Trophoblast cell (in vitro differentiated cells and primary cell): ENCODE data around the gene INPP5D.

Experiments
- DNase-seq, 2 donors: peaks; one replicate each; pipeline ENCODE4 v3.0.0-alpha.2; 2016
- H2AFZ ChIP-seq: 2 replicates; pipeline ENCODE4 v1.6.1; 2013; ENCODE audit warnings: low read length, moderate library complexity, mild to moderate bottlenecking; ENCODE audit not compliant: insufficient read depth, poor library complexity
- H2AK5ac ChIP-seq: 2 replicates; pipeline ENCODE4 v1.6.1; 2013; ENCODE audit warnings: mild to moderate bottlenecking, low read length
- H2BK120ac ChIP-seq: 2 replicates; pipeline ENCODE4 v1.6.1; 2013; ENCODE audit warnings: low read length, mild to moderate bottlenecking, moderate library complexity; ENCODE audit not compliant: insufficient read depth, poor library complexity
- H2BK12ac ChIP-seq: 2 replicates; pipeline ENCODE4 v1.6.1; 2013; ENCODE audit warnings: mild to moderate bottlenecking, low read length, moderate library complexity
- H2BK5ac ChIP-seq: 2 replicates; pipeline ENCODE4 v1.6.1; 2013; ENCODE audit warnings: low read length, low read depth, moderate library complexity, mild to moderate bottlenecking; ENCODE audit not compliant: poor library complexity
- H3K14ac ChIP-seq: 2 replicates; pipeline ENCODE4 v1.6.1; 2013; ENCODE audit warnings: mild to moderate bottlenecking, low read length
- H3K18ac ChIP-seq: 2 replicates; pipeline ENCODE4 v1.6.1; 2013; ENCODE audit warnings: mild to moderate bottlenecking, low read length
- H3K23ac ChIP-seq: 2 replicates; pipeline ENCODE4 v1.6.1; 2013; ENCODE audit warnings: low read length
- H3K27ac ChIP-seq: 2 replicates; pipeline ENCODE4 v1.5.1; 2013; ENCODE audit warnings: low read depth, mild to moderate bottlenecking, inconsistent platforms, low read length, moderate library complexity
- H3K27me3 ChIP-seq: 2 replicates; pipeline ENCODE4 v1.6.1; 2013; ENCODE audit warnings: inconsistent platforms, mild to moderate bottlenecking, low read length, moderate library complexity; ENCODE audit not compliant: insufficient read depth
- H3K36me3 ChIP-seq, 2 experiments: 1 replicate in 1 of 2; 2 replicates in 1 of 2; pipeline ENCODE4 v1.6.1; 2013; ENCODE audit warnings: low read length in 2 of 2, mild to moderate bottlenecking in 2 of 2, moderate library complexity in 1 of 2; ENCODE audit not compliant: insufficient read depth in 2 of 2, control insufficient read depth in 1 of 2
- H3K4ac ChIP-seq: 2 replicates; pipeline ENCODE4 v1.6.1; 2013; ENCODE audit warnings: low read depth, mild to moderate bottlenecking, low read length, moderate library complexity
- H3K4me1 ChIP-seq, 2 experiments: 1 replicate in 1 of 2; 2 replicates in 1 of 2; pipeline ENCODE4 v1.6.1; 2013; ENCODE audit warnings: low read length in 2 of 2, mild to moderate bottlenecking in 2 of 2, moderate library complexity in 1 of 2; ENCODE audit not compliant: insufficient read depth in 2 of 2, control insufficient read depth in 1 of 2
- H3K4me2 ChIP-seq: 2 replicates; pipeline ENCODE4 v1.6.1; 2013; ENCODE audit warnings: inconsistent platforms, mild to moderate bottlenecking, low read length, moderate library complexity
- H3K4me3 ChIP-seq: 2 replicates; pipeline ENCODE4 v1.5.1; 2013; ENCODE audit warnings: mild to moderate bottlenecking, low read depth, low read length, inconsistent platforms
- H3K79me1 ChIP-seq: one replicate; pipeline ENCODE4 v1.6.1; 2013; ENCODE audit warnings: low read length
- H3K79me2 ChIP-seq: 2 replicates; pipeline ENCODE4 v1.6.1; 2013; ENCODE audit warnings: low read length, mild to moderate bottlenecking; ENCODE audit not compliant: control insufficient read depth, insufficient read depth, poor library complexity
- H3K9ac ChIP-seq: 2 replicates; pipeline ENCODE4 v1.6.1; 2013; ENCODE audit warnings: mild to moderate bottlenecking, low read length
- H3K9me3 ChIP-seq: 2 replicates; pipeline ENCODE4 v1.6.1; 2013; ENCODE audit warnings: low read depth, mild to moderate bottlenecking, control low read depth, inconsistent platforms, low read length; ENCODE audit not compliant: insufficient read depth
- H4K12ac ChIP-seq: 2 replicates; pipeline ENCODE4 v1.6.1; 2013; ENCODE audit warnings: low read depth, mild to moderate bottlenecking, low read length, moderate library complexity
- H4K8ac ChIP-seq: 2 replicates; pipeline ENCODE4 v1.6.1; 2013; ENCODE audit warnings: low read depth, mild to moderate bottlenecking, low read length, moderate library complexity
- H4K91ac ChIP-seq: one replicate; pipeline ENCODE4 v1.6.1; 2013; ENCODE audit warnings: low read depth, mild to moderate bottlenecking, low read length, moderate library complexity
- WGBS: extraction: QIAGEN DNeasy Blood & Tissue Kit; methylation state at CpG from one replicate; pipeline ENCODE4 v1.1.7; 2013; ENCODE audit warnings: missing lambda C conversion rate; ENCODE audit not compliant: insufficient read length, insufficient coverage; ENCODE audit errors: extremely low coverage; 5-methylcytosine and 5-hydroxymethylcytosine counted together

The INPP5D gene

DNA sequence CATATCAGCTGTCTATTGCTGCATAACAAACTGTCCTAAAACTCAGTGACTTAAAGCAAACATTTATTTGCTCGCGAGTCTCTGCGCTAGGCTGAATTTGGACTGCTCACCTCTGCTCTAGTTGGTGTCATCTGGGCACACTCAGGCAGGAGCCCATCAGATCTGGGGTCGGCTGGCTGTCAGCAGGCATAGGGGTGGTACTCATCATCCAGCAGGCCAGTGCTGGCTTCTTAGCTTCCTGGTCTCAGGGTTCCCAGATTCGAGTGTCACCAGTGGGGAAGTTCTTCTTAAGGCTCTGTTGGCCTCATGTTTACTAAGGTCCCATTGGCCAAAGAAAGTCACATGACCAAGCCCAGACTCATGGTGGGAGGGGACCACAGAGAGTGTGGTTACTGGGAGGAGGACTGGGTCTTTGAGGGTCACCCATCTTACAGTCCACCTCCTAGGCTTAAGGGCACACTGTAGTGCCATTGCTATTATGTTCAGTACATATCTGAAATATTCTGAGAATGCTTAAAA, 119.8 kb downstream of the INPP5D start:
- H2BK5ac ChIP-seq, result no peak overlapping the region
- H3K23ac ChIP-seq, result no peak overlapping the region
- no peak overlapping the region for H3K27ac ChIP-seq
- no peaks in the 10 kb centered on the region for H3K79me2 ChIP-seq
- no peaks in the 10 kb centered on the region for H3K27me3 ChIP-seq
- no peak overlapping the region for H3K14ac ChIP-seq
- H2AK5ac ChIP-seq, result no peak overlapping the region
- H4K8ac ChIP-seq, result no peak overlapping the region
- H3K4ac ChIP-seq, result no peak overlapping the region
- no peak for DNase-seq
- WGBS, result no CpG with 5 or more reads among the region's 5 CpGs
- no peaks in the 10 kb centered on the region for H3K4me1 ChIP-seq
- H3K18ac ChIP-seq, result no peak overlapping the region
- H3K9me3 ChIP-seq, result peaks cover 5% of the 10 kb centered on the region
- no peak overlapping the region for H3K4me2 ChIP-seq
- H4K12ac ChIP-seq, result no peak overlapping the region
- H3K9ac ChIP-seq, result no peak overlapping the region
- H3K36me3 ChIP-seq, result no peaks in the 10 kb centered on the region
- H3K79me1 ChIP-seq, result no peaks in the 10 kb centered on the region
- no peak overlapping the region for H2BK120ac ChIP-seq
- peak overlapping the region; percentile 43 for H3K4me3 ChIP-seq
- no peak overlapping the region for H4K91ac ChIP-seq
- no peak overlapping the region for H2AFZ ChIP-seq
- no peak overlapping the region for H2BK12ac ChIP-seq

DNA sequence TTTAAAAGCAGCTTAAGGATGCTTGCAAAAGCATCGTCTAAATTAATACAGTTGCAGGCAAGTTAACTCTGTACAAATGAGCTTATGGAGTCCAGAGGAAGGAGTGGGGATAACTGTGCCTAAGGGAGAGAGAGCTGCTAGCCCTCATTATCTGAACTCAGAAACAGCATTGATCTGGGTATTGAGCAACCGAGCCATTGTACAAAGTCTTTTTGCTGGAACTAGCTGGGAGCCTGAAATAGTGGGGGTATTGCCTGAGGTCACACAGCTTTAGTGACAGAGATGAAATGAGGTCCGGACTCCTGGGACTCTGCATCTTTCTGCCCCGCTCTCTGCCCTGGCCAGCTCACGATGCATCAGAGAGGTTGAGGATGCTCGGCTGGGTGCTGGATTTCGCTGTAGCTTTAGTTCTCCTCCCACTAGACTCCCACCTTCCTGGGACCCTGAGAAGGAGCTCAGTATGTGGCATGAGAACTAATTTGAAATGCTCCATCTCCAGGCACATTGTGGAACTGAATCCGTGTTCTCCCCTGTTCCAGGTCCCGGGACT, 123.8 kb downstream of the INPP5D start:
- no peak overlapping the region for H2AFZ ChIP-seq
- no peaks in the 10 kb centered on the region for H3K79me1 ChIP-seq
- H2BK12ac ChIP-seq, result no peak overlapping the region
- no peak for DNase-seq
- H2BK120ac ChIP-seq, result no peak overlapping the region
- H3K27ac ChIP-seq, result no peak overlapping the region
- no peaks in the 10 kb centered on the region for H3K27me3 ChIP-seq
- H3K4me2 ChIP-seq, result no peak overlapping the region
- peaks cover 5% of the 10 kb centered on the region for H3K9me3 ChIP-seq
- no peak overlapping the region for H3K4ac ChIP-seq
- H4K8ac ChIP-seq, result no peak overlapping the region
- H3K9ac ChIP-seq, result no peak overlapping the region
- no peaks in the 10 kb centered on the region for H3K36me3 ChIP-seq
- no peaks in the 10 kb centered on the region for H3K79me2 ChIP-seq
- no peak overlapping the region for H4K12ac ChIP-seq
- no peak overlapping the region for H3K4me3 ChIP-seq
- no peak overlapping the region for H3K18ac ChIP-seq
- no peaks in the 10 kb centered on the region for H3K4me1 ChIP-seq
- no peak overlapping the region for H3K23ac ChIP-seq
- no peak overlapping the region for H4K91ac ChIP-seq
- H2AK5ac ChIP-seq, result no peak overlapping the region
- WGBS, result no CpG with 5 or more reads among the region's 9 CpGs
- no peak overlapping the region for H2BK5ac ChIP-seq
- H3K14ac ChIP-seq, result no peak overlapping the region

DNA sequence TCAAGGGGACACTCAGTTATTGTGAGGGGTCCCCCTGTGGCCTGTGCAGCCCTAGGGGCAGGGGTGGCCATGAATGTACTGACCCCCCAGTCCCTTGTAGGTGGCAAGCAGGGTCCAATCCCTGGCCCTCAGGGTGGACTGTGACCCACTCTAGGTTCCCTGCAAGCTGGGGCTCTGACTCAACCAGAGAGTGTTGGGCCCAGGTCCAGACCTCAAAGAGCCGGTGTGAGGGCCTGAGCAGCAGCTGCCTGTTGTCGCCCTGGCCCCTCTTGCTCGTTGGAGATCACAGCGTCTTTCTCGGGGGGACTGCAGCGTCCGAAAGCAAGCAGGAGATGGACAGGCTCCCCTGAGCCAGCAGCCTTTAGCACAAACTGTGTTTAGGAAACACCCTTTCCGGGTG, 124.5 kb downstream of the INPP5D start:
- peaks cover 5% of the 10 kb centered on the region for H3K9me3 ChIP-seq
- no peak overlapping the region for H2AK5ac ChIP-seq
- no peak overlapping the region for H3K9ac ChIP-seq
- H3K4ac ChIP-seq, result no peak overlapping the region
- H4K12ac ChIP-seq, result no peak overlapping the region
- H4K8ac ChIP-seq, result no peak overlapping the region
- no peaks in the 10 kb centered on the region for H3K27me3 ChIP-seq
- H2BK120ac ChIP-seq, result no peak overlapping the region
- no peak overlapping the region for H2AFZ ChIP-seq
- no peak overlapping the region for H3K18ac ChIP-seq
- H3K4me2 ChIP-seq, result no peak overlapping the region
- H3K27ac ChIP-seq, result no peak overlapping the region
- no peak for DNase-seq
- no peak overlapping the region for H3K14ac ChIP-seq
- no peak overlapping the region for H2BK5ac ChIP-seq
- WGBS, result no CpG with 5 or more reads among the region's 8 CpGs
- no peaks in the 10 kb centered on the region for H3K79me1 ChIP-seq
- H3K23ac ChIP-seq, result no peak overlapping the region
- no peaks in the 10 kb centered on the region for H3K79me2 ChIP-seq
- H4K91ac ChIP-seq, result no peak overlapping the region
- no peak overlapping the region for H2BK12ac ChIP-seq
- H3K4me3 ChIP-seq, result no peak overlapping the region
- no peaks in the 10 kb centered on the region for H3K36me3 ChIP-seq
- H3K4me1 ChIP-seq, result no peaks in the 10 kb centered on the region

DNA sequence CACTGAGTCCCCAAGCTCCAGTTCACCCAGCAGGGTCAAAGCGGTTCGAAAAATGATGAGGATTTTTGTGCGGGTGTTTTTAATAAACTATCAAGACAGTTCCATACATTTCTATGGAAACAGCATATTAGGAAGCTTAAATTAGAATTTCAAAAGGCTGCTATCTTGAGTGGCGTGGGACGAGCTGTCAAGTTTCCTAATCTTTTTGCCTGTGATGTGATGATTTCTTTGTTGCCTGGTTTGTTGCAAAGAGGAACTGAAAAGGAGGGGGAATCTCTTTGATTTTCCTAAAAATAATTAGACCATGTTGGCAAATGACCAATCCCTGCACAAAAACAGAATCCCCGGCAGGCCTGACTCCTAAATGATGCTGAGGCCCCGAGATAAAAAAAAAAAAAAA, 125.2 kb downstream of the INPP5D start:
- Histone ChIP-seq H3K36me3 (no peaks in the 10 kb centered on the region), H3K79me1 (no peaks in the 10 kb centered on the region), H3K4me1 (no peaks in the 10 kb centered on the region), H3K9me3 (no peaks in the 10 kb centered on the region), H3K18ac (no peak overlapping the region), H2AK5ac (no peak overlapping the region), H2BK120ac (no peak overlapping the region), H2BK5ac (no peak overlapping the region), H2AFZ (no peak overlapping the region), H3K9ac (no peak overlapping the region), H3K23ac (no peak overlapping the region), H3K4me2 (no peak overlapping the region), H3K27me3 (no peaks in the 10 kb centered on the region), H2BK12ac (no peak overlapping the region), H3K4ac (no peak overlapping the region), H4K12ac (no peak overlapping the region), H3K4me3 (no peak overlapping the region), H3K14ac (no peak overlapping the region), H3K27ac (no peak overlapping the region), H4K8ac (no peak overlapping the region), H3K79me2 (no peaks in the 10 kb centered on the region), H4K91ac (no peak overlapping the region)
- DNase-seq, result no peak
- WGBS, result no CpG with 5 or more reads among the region's 7 CpGs
